Ascending aorta (tissue), 2 donors: Measurements from ENCODE around the gene CNTN2. TPM values are rescaled to one million over a fixed set of nuclear protein-coding genes. Genes with fewer than 3 reads are reported as not detected.

Source experiments
- DNase-seq, 2 donors: peaks; one replicate each; pipeline ENCODE4 v3.0.0-alpha.2; 2019; ENCODE audit warnings: low spot score in 2 of 2
- H3K27ac ChIP-seq, 2 donors: fragments of 200-600 bp; sonication (generic); one replicate each; pipeline ENCODE4 v1.5.1; 2016 to 2017; ENCODE audit warnings: mild to moderate bottlenecking in 1 of 2
- H3K27me3 ChIP-seq: fragments of 200-600 bp; sonication (generic); one replicate; pipeline ENCODE4 v1.5.1; 2017
- H3K36me3 ChIP-seq, 2 donors: fragments of 200-600 bp; sonication (generic); one replicate each; pipeline ENCODE4 v1.5.1; 2016
- H3K4me1 ChIP-seq, 2 donors: fragments of 200-600 bp; sonication (generic); one replicate each; pipeline ENCODE4 v1.5.1; 2016 to 2017; ENCODE audit warnings: mild to moderate bottlenecking in 1 of 2
- H3K4me3 ChIP-seq, 2 donors: fragments of 200-600 bp; sonication (generic); one replicate each; pipeline ENCODE4 v1.5.1; 2016 to 2017; ENCODE audit warnings: mild to moderate bottlenecking in 1 of 2
- H3K9me3 ChIP-seq, 2 donors: fragments of 200-600 bp; sonication (generic); one replicate each; pipeline ENCODE4 v1.5.1; 2016
- intact Hi-C: fragments of 100-400 bp; cut with DNase I; formaldehyde crosslinking; loops from one replicate; pipeline ENCODE4 v1.15.1; 2023
- total RNA-seq: library from RNA; depleted of rRNA; stranded (reverse); fragments of >200 nt; gene quantifications from one replicate; pipeline ENCODE4 v1.1.0, GENCODE V29; 2016
- TF ChIP-seq, protein P1 (sequence below), 3 experiments: fragments of 200-600 bp in 2 of 3; fragments of 450-650 bp in 1 of 3; sonication (generic) in 2 of 3; IDR thresholded peaks; one replicate each; pipeline ENCODE4 v1.5.1; 2016 to 2019; ENCODE audit warnings: antibody characterized with exemption in 3 of 3, mild to moderate bottlenecking in 1 of 3, moderate library complexity in 1 of 3

Gene CNTN2
- total RNA-seq, 1 donor from 2014 or later = 0.32 TPM

DNA sequence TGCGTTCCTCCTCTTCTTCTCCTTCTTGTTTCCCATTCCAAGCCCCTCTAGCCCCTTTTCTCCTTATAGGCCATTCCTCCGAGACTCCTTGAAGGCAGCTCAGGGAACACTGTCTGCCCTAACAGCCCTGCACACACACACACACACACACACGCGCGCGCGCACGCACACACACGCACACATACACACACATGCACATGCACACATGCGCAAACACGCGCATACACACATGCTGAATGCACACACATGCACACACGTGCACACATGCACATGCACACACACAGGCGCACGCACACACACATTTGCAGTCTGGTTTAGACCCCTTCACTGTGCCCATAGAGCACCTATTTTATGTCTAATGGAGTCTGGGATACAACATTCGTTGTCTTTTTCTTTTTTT lies 17.8 kb upstream of the CNTN2 start:
- Histone ChIP-seq H3K9me3 (no peaks in the 10 kb centered on the region), H3K4me3 (no peak overlapping the region), H3K36me3 (no peaks in the 10 kb centered on the region), H3K4me1 (no peaks in the 10 kb centered on the region), H3K27ac (no peak overlapping the region), H3K27me3 (no peaks in the 10 kb centered on the region)
- intact Hi-C loops = no loop called here
- TF ChIP-seq, protein P1, sequence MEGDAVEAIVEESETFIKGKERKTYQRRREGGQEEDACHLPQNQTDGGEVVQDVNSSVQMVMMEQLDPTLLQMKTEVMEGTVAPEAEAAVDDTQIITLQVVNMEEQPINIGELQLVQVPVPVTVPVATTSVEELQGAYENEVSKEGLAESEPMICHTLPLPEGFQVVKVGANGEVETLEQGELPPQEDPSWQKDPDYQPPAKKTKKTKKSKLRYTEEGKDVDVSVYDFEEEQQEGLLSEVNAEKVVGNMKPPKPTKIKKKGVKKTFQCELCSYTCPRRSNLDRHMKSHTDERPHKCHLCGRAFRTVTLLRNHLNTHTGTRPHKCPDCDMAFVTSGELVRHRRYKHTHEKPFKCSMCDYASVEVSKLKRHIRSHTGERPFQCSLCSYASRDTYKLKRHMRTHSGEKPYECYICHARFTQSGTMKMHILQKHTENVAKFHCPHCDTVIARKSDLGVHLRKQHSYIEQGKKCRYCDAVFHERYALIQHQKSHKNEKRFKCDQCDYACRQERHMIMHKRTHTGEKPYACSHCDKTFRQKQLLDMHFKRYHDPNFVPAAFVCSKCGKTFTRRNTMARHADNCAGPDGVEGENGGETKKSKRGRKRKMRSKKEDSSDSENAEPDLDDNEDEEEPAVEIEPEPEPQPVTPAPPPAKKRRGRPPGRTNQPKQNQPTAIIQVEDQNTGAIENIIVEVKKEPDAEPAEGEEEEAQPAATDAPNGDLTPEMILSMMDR (IDR thresholded peaks at IDR 0.05) = no peak
- no peak for DNase-seq

DNA sequence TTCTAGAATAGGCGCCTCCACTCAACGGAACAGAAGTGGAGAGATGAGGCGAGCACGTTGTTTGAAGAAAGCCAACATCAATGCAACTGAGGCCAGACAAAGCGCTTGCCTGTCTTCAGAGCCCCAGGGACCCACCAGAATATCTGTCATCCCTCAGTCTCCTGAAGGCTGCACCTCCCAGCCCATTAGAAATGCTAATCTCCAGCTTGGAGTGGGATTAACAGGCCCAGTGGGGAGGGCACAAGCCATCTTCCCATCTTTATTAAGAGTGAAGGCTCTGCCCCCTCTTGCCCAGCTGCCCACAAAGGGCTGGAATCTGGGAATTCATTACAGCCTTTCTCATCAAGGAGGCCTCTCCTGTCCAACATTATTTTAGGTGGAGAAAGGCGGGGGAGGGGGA lies 16.8 kb upstream of the CNTN2 start:
- Histone ChIP-seq H3K9me3 (no peaks in the 10 kb centered on the region), H3K27ac (no peak overlapping the region), H3K4me3 (no peak overlapping the region), H3K27me3 (no peaks in the 10 kb centered on the region), H3K4me1 (no peaks in the 10 kb centered on the region), H3K36me3 (no peaks in the 10 kb centered on the region)
- DNase-seq = no peak
- intact Hi-C loops = no loop called here
- TF ChIP-seq, protein P1 (IDR thresholded peaks at IDR 0.05) = no peak

DNA sequence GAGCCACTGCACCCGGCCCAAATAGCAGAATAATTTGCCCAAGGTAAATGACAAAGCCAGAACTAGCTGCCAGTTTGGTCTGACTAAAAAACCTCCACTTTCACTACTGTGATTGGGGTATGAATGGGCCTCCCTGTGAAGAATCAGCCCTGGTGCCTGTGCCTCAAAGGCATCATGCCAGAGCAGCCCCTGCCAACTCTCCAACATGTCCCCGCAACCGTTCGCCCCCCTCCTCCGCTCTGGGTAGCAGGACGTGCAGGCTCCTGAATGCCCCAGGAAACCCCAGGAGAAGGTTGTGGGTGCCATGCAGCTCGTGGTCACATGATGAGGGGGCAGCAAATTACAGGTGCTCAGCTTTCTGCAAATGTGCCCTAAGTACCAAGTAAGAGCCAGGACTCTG lies 14.6 kb upstream of the CNTN2 start:
- Histone ChIP-seq H3K36me3 (no peaks in the 10 kb centered on the region), H3K27me3 (no peaks in the 10 kb centered on the region), H3K4me3 (no peak overlapping the region), H3K9me3 (no peaks in the 10 kb centered on the region), H3K4me1 (no peaks in the 10 kb centered on the region), H3K27ac (no peak overlapping the region)
- intact Hi-C loops = no loop called here
- DNase-seq = no peak
- TF ChIP-seq, protein P1 (IDR thresholded peaks at IDR 0.05) = no peak

DNA sequence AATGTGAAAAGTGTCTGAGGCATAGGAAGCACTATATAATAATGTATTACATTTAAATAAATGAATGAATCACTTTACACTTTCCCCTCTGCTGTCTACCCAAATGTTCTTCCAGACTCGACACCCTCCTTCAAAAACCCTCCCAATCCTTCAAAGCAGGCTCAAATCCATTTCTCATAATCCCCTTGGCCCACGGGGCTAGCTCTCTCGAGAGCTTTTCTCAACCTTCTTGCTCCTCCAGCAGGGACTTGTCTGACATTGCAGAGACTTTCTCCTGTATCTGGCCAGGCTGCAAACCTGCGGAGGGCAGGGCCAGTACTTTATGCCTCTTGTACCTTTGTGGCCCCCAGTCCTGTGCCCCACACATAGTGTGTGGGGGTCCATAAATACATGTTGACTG lies 14.1 kb upstream of the CNTN2 start:
- H3K4me1 ChIP-seq = no peaks in the 10 kb centered on the region
- TF ChIP-seq, protein P1 (IDR thresholded peaks at IDR 0.05) = no peak
- no peaks in the 10 kb centered on the region for H3K36me3 ChIP-seq
- no peak for DNase-seq
- no peak overlapping the region for H3K4me3 ChIP-seq
- intact Hi-C loops = no loop called here
- H3K27me3 ChIP-seq = no peaks in the 10 kb centered on the region
- no peak overlapping the region for H3K27ac ChIP-seq
- no peaks in the 10 kb centered on the region for H3K9me3 ChIP-seq

DNA sequence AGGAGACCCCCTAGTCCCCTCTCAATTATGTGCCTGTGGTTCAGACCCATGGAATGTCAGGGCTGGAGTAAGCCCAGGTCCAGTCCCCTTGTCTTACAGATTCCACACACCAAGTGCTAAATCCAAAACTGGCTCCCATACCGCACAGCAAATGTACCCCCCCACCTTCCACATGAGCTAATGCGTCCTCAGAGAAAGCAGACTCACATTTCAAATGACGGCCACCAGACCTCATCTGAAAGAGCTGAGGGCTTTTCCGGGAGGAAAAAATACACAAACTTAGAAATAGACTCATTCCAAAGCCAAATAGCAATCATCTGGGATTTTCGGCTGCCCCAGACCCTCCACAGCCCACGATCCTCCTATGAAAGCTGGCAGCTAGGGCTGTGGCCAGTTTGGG lies 12.8 kb upstream of the CNTN2 start:
- Histone ChIP-seq H3K36me3 (no peaks in the 10 kb centered on the region), H3K4me3 (no peak overlapping the region), H3K9me3 (no peaks in the 10 kb centered on the region), H3K4me1 (no peaks in the 10 kb centered on the region), H3K27ac (no peak overlapping the region), H3K27me3 (no peaks in the 10 kb centered on the region)
- no peak for DNase-seq
- intact Hi-C loops = no loop called here
- TF ChIP-seq, protein P1 (IDR thresholded peaks at IDR 0.05) = no peak

DNA sequence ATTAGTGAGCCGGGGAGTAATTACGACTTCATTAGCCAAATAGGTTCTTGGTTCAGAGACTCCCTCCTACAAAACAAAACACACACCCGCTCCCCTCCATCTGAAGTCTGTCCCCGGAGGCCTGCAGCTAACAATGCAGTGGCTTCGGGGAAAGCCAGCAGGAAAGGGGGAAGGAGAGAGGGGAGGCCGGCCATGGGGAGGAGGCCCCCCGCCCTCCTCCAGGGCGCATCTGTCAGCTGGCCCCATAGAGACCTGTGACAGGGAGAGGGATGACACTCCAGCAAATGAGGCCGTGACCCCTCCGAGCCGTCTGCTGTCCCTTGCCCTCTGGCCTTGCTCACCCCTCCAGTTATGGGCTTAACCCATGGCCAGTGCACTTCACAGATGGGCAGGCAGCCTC lies 12.1 kb upstream of the CNTN2 start:
- intact Hi-C loops = no loop called here
- Histone ChIP-seq H3K27ac (no peak overlapping the region), H3K36me3 (no peaks in the 10 kb centered on the region)

More for the DNA sequence above, 12.1 kb upstream of the CNTN2 start:
- DNase-seq = no peak
- H3K4me3 ChIP-seq = no peak overlapping the region
- TF ChIP-seq, protein P1 (IDR thresholded peaks at IDR 0.05) = no peak
- H3K4me1 ChIP-seq = no peaks in the 10 kb centered on the region
- H3K27me3 ChIP-seq = no peaks in the 10 kb centered on the region
- H3K9me3 ChIP-seq = no peaks in the 10 kb centered on the region
